Naive thymus-derived CD4-positive, alpha-beta T cell (primary cell): ENCODE measurements around the gene HIRA. TPM values are rescaled to one million over a fixed set of nuclear protein-coding genes. Genes with fewer than 3 reads are reported as not detected.

Source experiments
- ATAC-seq: fragments of 150-1000 bp; cut with Tn5 transposase; 2 replicates; pipeline ENCODE4 v1.10.0; 2021; ENCODE audit warnings: mild to moderate bottlenecking, moderate library complexity
- CTCF ChIA-PET: fragments of 350-600 bp; sonication (Branson Sonifier 250); formaldehyde crosslinking; loops from one replicate; lab custom pipeline; 2021; ENCODE audit warnings: antibody characterized with exemption; lab: Charles Lee
- POLR2A ChIA-PET: fragments of 350-600 bp; sonication (Branson Sonifier 250); formaldehyde crosslinking; loops from one replicate; lab custom pipeline; 2021; ENCODE audit warnings: antibody characterized with exemption, inconsistent platforms; lab: Charles Lee
- DNase-seq, 9 donors: peaks; one replicate each; pipeline versions ENCODE4 v3.0.0 to v3.0.0-alpha.2; 2020 to 2022; ENCODE audit warnings: mixed read lengths in 1 of 9
- H3K27ac ChIP-seq: one replicate; pipeline ENCODE4 v1.7.0; 2013; ENCODE audit warnings: mild to moderate bottlenecking, low read depth, low read length, moderate library complexity
- H3K27me3 ChIP-seq, 2 donors: one replicate each; pipeline ENCODE4 v1.7.0; 2013; ENCODE audit warnings: low read length in 2 of 2, mild to moderate bottlenecking in 2 of 2, moderate library complexity in 2 of 2; ENCODE audit not compliant: control insufficient read depth in 2 of 2, insufficient read depth in 2 of 2
- H3K36me3 ChIP-seq, 3 experiments: 1 replicate in 2 of 3; 2 replicates in 1 of 3; pipeline ENCODE4 v1.7.0; 2013; ENCODE audit warnings: low read length in 3 of 3, mild to moderate bottlenecking in 3 of 3, moderate library complexity in 1 of 3; ENCODE audit not compliant: insufficient read depth in 3 of 3, control insufficient read depth in 2 of 3
- H3K4me1 ChIP-seq, 2 donors: one replicate each; pipeline ENCODE4 v1.7.0; 2013; ENCODE audit warnings: low read length in 2 of 2, mild to moderate bottlenecking in 2 of 2, moderate library complexity in 1 of 2; ENCODE audit not compliant: control insufficient read depth in 2 of 2, insufficient read depth in 2 of 2
- H3K4me3 ChIP-seq: 2 replicates; pipeline ENCODE4 v1.7.0; 2013; ENCODE audit warnings: mild to moderate bottlenecking, low read length
- H3K9me3 ChIP-seq, 3 experiments: 1 replicate in 2 of 3; 2 replicates in 1 of 3; pipeline ENCODE4 v1.7.0; 2013; ENCODE audit warnings: low read length in 3 of 3; ENCODE audit not compliant: control insufficient read depth in 2 of 3
- H3K27ac Mint-ChIP-seq, 9 donors: one replicate each; pipeline ENCODE4 v1.8.0; 2020 to 2022; ENCODE audit warnings: mixed read lengths in 9 of 9, mild to moderate bottlenecking in 8 of 9, moderate library complexity in 5 of 9, inconsistent platforms in 2 of 9
- H3K27me3 Mint-ChIP-seq, 5 donors: one replicate each; pipeline ENCODE4 v1.8.0; 2021 to 2022; ENCODE audit warnings: mixed read lengths in 5 of 5, mild to moderate bottlenecking in 1 of 5
- H3K36me3 Mint-ChIP-seq, 5 donors: one replicate each; pipeline ENCODE4 v1.8.0; 2020 to 2022; ENCODE audit warnings: mixed read lengths in 5 of 5, mild to moderate bottlenecking in 3 of 5, inconsistent platforms in 1 of 5
- H3K4me1 Mint-ChIP-seq, 7 donors: one replicate each; pipeline ENCODE4 v1.8.0; 2020 to 2022; ENCODE audit warnings: mixed read lengths in 7 of 7, mild to moderate bottlenecking in 3 of 7, inconsistent platforms in 1 of 7
- H3K4me3 Mint-ChIP-seq, 10 donors: one replicate each; pipeline ENCODE4 v1.8.0; 2020 to 2022; ENCODE audit warnings: mild to moderate bottlenecking in 10 of 10, mixed read lengths in 10 of 10, moderate library complexity in 6 of 10, inconsistent platforms in 2 of 10
- H3K9me3 Mint-ChIP-seq, 11 donors: one replicate each; pipeline ENCODE4 v1.8.0; 2020 to 2022; ENCODE audit warnings: mixed read lengths in 11 of 11, mild to moderate bottlenecking in 4 of 11, inconsistent platforms in 1 of 11, moderate library complexity in 1 of 11
- intact Hi-C, 2 donors: fragments of 100-400 bp; cut with micrococcal nuclease; formaldehyde crosslinking; loops; one replicate each; pipeline ENCODE4 v1.15.1; 2023
- polyA plus RNA-seq, 2 donors: library from polyadenylated mRNA; unstranded; fragments of 300-500 nt; fragmentation: Illumina TruSeq; gene quantifications; one replicate each; pipeline ENCODE4 v1.2.3, GENCODE V29; 2021
- total RNA-seq, 6 experiments: library from RNA in 5 of 6; stranded (reverse) in 5 of 6; gene quantifications; 1 replicate in 5 of 6; 2 replicates in 1 of 6; pipeline ENCODE4 v1.2.3 and lab custom pipeline; 2021 to 2026

The HIRA gene
- total and polyA plus RNA-seq, 7 experiments from 2014 or later: 2.8 to 42.3 (median 22.5) TPM

DNA sequence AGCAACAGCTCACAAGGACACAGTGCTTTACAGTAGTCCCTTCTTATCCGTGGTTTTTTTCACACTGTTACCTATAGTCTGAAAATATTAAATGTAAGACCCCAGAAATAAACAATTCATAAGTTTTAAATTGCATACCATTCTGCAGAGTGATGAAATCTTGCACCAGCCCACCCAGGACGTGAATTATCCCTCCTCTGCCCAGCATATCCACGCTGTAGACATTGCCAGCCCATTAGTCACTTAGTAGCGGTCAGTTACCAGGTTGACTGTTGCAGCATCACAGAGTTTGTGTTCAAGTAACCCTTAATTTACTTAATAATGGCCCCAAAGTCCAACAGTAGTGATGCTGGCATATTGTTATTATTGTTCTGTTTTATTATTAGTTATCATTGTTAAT is 143.6 kb downstream of the HIRA start:
- POLR2A ChIA-PET: interaction anchor here (0.6 kb wide), 1 partner anchor 203 kb away, joined by 3 read pairs; no protein-coding TSS in a partner anchor
- H3K4me1 ChIP-seq: peaks cover 6 to 8% of the 10 kb centered on the region in 2 donors
- H3K4me3 Mint-ChIP-seq: no peak overlapping the region
- H3K9me3 Mint-ChIP-seq: no peaks in the 10 kb centered on the region
- H3K27me3 ChIP-seq: no peaks in the 10 kb centered on the region
- H3K27ac ChIP-seq: no peak overlapping the region
- ATAC-seq (no peak), DNase-seq (no peak)
- H3K36me3 Mint-ChIP-seq: no peaks in the 10 kb centered on the region
- no peak overlapping the region for H3K27ac Mint-ChIP-seq
- no peaks in the 10 kb centered on the region for H3K9me3 ChIP-seq
- peaks cover 13 to 30% (median 22%) of the 10 kb centered on the region in 7 donors for H3K4me1 Mint-ChIP-seq
- intact Hi-C loops: no loop called here
- CTCF ChIA-PET: no interaction called here
- peaks cover 5 to 54% (median 23%) of the 10 kb centered on the region in 5 donors for H3K27me3 Mint-ChIP-seq
- H3K4me3 ChIP-seq: no peak overlapping the region
- no peaks in the 10 kb centered on the region for H3K36me3 ChIP-seq

DNA sequence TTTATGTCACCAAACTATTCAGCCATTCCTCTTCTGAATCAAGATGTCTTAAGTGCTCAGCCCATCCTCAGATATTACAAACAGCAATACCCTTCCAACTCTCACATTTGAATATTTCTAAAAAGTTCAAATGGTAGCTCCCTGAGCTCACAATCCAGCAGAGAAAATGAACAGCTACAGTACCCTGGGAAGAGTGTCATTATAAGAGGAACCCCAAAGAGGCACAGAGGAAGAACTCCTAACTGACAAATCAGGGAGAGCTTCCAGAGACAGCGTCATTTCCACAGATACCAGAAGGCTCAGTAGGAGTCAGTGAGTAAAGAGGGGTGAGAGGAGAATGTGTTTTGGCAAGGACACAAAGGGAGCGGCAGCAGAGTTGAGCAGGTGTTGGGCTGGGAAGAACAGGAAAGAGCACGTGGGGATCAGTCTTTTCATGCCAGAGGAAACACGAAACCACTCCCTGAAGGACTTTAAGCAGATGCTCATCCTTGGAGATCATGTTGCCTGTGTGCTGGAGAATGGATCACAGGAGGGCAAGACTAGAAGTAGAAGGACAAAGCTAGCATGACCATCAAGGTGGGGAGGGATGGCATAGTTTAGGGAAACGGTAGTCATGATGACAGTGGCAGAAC is 144.3 kb downstream of the HIRA start:
- no peak overlapping the region for H3K4me3 Mint-ChIP-seq
- peaks cover 11 to 23% (median 20%) of the 10 kb centered on the region in 7 donors for H3K4me1 Mint-ChIP-seq
- Histone ChIP-seq H3K9me3 (no peaks in the 10 kb centered on the region), H3K27me3 (no peaks in the 10 kb centered on the region), H3K27ac (no peak overlapping the region), H3K36me3 (no peaks in the 10 kb centered on the region), H3K4me3 (no peak overlapping the region), H3K4me1 (peaks cover 1 to 2% of the 10 kb centered on the region in 2 donors)
- H3K27ac Mint-ChIP-seq: peak overlapping the region in 1 of 9 donors; percentile 21
- intact Hi-C loops: no loop called here
- H3K27me3 Mint-ChIP-seq: peaks cover 5 to 52% (median 23%) of the 10 kb centered on the region in 5 donors
- no peak for DNase-seq
- no peak for ATAC-seq
- POLR2A ChIA-PET: no interaction called here
- CTCF ChIA-PET: interaction anchor here (0.7 kb wide), 1 partner anchor 8 kb away, joined by 3 read pairs; no protein-coding TSS in a partner anchor
- H3K36me3 Mint-ChIP-seq: no peaks in the 10 kb centered on the region
- H3K9me3 Mint-ChIP-seq: no peaks in the 10 kb centered on the region

DNA sequence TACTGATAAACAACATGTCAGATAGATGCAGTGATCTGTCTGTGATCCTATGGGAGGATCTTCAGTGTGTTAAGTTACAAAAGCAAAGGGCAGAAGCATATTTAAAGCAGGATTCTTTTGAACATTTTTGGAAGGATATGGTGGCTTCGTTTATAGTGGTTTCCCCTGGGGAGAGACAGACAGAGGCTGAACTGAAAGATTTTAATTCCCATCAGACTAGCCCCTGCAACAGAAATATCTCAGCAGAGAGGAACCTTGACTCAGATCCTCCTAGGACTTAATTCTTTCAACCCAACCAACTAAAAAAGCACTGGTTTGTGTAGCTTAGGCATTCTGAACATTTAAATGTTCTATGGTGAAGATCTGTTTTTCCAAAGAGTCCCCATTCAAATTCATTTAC is 145.7 kb downstream of the HIRA start:
- H3K36me3 Mint-ChIP-seq: no peaks in the 10 kb centered on the region
- CTCF ChIA-PET: no interaction called here

More for the DNA sequence above, 145.7 kb downstream of the HIRA start:
- Histone ChIP-seq H3K36me3 (no peaks in the 10 kb centered on the region), H3K9me3 (no peaks in the 10 kb centered on the region), H3K27ac (no peak overlapping the region), H3K27me3 (no peaks in the 10 kb centered on the region), H3K4me1 (no peaks in the 10 kb centered on the region), H3K4me3 (no peak overlapping the region)
- Mint-ChIP-seq H3K4me3 (no peak overlapping the region), H3K27ac (no peak overlapping the region), H3K27me3 (peaks cover 5 to 47% (median 21%) of the 10 kb centered on the region in 5 donors), H3K9me3 (no peaks in the 10 kb centered on the region), H3K4me1 (peaks cover 8 to 17% (median 15%) of the 10 kb centered on the region in 7 donors)
- no peak for DNase-seq
- intact Hi-C loops: no loop called here
- ATAC-seq: no peak
- POLR2A ChIA-PET: no interaction called here

Other genes starting within 250 kb of the HIRA start
- gene CLTCL1, start 140.0 kb downstream of the HIRA start, total RNA-seq: 1 to 10 TPM in 3 of 5 experiments, under 1 TPM in 2; 0.22 to 3.1 (median 1.4) TPM
- gene CLTCL1, start 140.0 kb downstream of the HIRA start, polyA plus RNA-seq: 1 to 10 TPM in 1 of 2 donors, under 1 TPM in 1; 0.95 to 1.2 TPM
- 10 to 100 TPM; 11.5 to 21.2 (median 17.0) TPM for gene MRPL40, start 812 bp upstream of the HIRA start, total RNA-seq
- 10 to 100 TPM; 65.3 to 72.1 TPM for gene MRPL40, start 812 bp upstream of the HIRA start, polyA plus RNA-seq
- 10 to 100 TPM; 34.2 to 44.9 (median 36.8) TPM for gene C22orf39, start 16.0 kb upstream of the HIRA start, total RNA-seq
- 10 to 100 TPM; 51.8 to 58.0 TPM for gene C22orf39, start 16.0 kb upstream of the HIRA start, polyA plus RNA-seq
- gene UFD1, start 47.5 kb upstream of the HIRA start, total RNA-seq: 10 to 100 TPM; 46.8 to 84.8 (median 66.9) TPM
- gene UFD1, start 47.5 kb upstream of the HIRA start, polyA plus RNA-seq: 10 to 100 TPM; 78.7 to 87.8 TPM
- gene CDC45, start 48.2 kb upstream of the HIRA start, total RNA-seq: 10 to 100 TPM in 1 of 5 experiments, 1 to 10 TPM in 1, under 1 TPM in 3; 0.35 to 57.7 (median 0.85) TPM
- 1 to 10 TPM in 1 of 2 donors, under 1 TPM in 1; 0.45 to 1.7 TPM for gene CDC45, start 48.2 kb upstream of the HIRA start, polyA plus RNA-seq
- gene CLDN5, start 92.7 kb upstream of the HIRA start, total RNA-seq: 1 to 10 TPM in 2 of 5 experiments, not detected in 3; 1.7 to 2.0 TPM
- gene CLDN5, start 92.7 kb upstream of the HIRA start, polyA plus RNA-seq: 10 to 100 TPM in 1 of 2 donors, 1 to 10 TPM in 1; 6.7 to 11.7 TPM